Activated T-cell treated with anti-CD3 and anti-CD28 coated beads for 24 hours (primary cell): ENCODE data around the gene UBE2V1.

Experiments
- DNase-seq: peaks from one replicate; pipeline ENCODE4 v3.0.0-alpha.2; 2020; ENCODE audit warnings: low read depth

UBE2V1 gene

DNA sequence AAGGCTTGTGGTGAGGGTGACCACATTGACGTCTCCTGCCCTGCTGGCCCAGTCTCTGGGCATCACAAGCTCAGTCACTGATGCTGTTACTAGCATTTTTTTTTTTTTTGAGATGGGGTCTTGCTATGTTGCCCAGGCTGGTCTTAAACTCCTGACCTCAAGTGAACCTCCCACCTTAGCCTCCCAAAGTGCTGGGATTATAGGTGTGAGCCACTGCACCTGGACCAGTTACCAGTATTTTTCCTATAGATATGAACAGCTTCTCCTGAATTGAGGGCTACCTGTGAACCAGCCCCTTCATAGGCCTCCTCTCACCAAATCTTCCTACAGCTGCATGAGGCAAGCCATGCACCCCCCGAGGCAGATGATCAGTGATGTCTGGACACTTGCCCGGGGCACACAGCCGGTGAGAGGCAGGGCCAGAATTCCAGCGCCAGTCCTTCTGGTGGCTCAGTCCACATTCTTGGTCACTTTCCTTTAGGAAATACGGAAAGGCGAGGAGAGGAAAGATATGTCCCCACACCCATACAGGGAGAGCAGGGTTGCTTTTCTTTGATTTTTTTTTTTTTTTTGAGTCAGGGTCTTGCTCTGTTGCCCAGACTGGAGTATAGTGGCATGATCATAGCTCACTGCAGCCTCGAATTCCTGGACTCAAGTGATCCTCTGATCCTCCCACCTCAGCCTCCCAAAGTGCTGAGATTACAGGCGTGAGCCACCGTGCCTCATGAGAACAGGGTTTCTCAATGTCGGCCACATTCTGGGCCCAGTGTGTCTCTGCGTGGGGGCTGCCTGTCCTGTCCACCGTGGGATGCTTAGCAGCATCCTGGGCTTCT, 50.7 kb downstream of the UBE2V1 start:
- DNase-seq = no peak

DNA sequence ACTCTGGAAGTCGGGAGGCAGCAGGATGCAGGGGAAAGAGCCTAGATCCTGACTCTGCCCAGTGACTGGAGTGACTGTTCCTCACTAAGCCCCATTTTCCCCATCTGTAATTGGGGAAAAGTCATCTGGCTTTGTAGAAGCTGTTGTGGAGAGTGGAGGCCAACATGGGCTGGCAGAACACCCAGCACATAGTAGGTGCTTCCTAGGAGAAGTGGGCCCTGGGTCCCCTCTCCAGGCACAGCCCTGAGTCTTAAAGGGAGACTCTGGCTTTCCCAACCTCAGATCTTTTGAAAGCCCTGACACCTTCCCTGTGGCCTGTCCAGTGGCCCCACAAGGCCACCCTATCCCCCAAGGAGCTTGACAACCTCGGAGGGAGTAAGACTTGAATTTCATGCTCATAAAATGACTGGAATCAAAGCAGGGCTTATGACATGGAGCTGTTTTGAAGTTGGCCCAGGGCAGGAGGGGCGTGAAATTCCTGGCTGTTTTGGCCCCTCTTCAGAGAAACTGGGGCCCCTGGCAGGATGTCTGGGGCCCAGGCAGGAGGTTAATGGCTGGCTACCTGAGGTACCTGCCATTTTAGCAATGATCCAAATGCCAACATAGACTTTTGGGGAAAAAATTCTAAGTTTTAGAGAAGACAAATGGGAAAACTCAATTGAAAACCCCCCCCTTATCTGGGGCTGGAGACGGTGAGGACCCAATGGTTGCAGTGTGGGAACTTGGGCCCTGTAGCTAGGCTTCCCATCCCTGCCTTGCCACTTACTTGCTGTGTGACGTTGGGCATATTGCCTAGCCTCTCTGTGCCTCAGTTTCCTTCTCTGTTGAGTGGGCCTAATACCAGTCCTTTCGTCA, 51.6 kb downstream of the UBE2V1 start:
- DNase-seq = no peak

DNA sequence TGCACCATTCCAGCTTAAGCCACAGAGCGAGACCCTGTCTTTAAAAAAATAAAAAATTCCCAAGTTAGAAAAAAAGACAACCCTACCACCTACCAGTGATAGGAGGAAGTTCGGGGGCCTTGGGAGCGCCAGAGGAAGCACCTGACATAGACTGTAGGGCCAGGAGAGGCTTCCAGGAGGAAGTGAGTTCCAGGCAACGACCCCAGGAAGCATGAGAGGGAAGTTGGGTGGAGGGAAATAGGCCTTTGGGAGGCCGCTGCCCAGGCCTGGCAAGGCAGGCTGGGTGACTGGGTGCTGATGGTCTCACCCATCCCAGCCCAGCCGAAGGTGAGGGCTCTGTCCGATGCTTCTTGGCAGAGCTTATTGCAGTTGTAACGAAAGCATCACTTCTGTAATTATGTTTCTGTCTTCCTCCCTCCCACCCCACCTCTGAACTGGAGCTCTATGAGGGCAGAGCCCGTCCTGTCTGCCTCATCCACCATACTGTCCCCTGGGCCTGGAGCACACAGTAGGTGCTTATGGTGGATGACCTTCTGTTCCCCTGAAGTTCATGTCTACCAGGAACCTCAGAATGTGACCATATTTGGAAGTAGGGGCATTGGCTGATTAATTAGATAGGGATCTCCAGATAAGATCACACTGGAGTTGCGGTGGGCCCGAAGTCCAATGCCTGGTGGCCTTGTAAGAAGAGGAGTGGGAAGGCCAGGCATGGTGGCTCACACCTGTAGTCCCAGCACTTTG, 54.1 kb downstream of the UBE2V1 start:
- DNase-seq = no peak

DNA sequence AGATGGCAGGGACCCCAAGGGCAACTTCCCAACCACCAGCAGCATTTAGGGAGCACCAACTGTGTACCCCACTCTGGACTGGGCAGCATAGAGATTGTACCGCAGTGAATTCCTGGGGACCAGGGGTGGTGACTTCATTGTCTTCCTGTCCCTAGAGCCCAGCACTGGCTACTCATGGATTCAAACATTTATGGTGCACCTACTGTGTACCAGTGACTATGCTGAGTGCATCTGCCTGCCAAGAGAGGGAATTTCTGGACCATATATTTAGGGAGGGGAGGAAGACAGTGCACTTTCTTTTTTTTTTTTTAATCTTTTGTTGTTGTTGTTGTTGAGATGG, 55.3 kb downstream of the UBE2V1 start:
- no peak for DNase-seq

DNA sequence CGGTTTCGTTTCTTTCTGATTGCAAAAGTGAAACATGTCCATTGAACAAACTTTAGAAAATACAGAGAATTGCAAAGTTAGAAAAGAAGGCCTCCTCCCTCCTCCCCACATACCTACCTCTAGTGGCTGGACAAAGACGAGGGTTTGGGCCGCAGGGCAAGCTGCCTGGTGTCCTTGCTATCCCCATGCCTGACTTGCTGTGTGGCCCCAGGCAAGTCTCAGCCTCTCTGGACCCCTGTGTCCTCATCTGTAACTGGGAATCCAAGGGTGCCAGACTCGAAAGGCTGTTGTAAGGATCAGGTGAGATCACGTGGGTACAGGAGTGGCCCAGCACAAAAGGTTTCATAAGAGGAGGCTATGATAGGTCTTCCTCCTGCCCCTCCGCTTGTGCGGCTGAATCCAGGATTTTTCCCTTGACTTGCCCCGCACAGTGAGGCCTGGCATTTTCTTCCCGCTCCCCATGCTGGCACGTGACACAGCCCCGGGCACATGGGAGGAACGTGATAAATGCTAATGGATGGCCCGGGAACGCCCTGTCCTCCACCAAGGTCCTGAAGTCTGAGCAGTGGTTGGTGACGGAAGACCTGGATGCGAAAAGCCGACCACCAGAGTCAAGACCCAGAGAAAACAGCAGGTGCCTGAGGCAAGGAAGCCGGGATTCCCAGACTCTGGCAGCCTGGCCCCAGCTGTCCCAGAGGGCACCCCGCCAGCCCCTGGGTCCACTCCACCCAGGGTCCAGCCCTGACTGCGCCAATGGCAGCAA, 55.8 kb downstream of the UBE2V1 start:
- no peak for DNase-seq

DNA sequence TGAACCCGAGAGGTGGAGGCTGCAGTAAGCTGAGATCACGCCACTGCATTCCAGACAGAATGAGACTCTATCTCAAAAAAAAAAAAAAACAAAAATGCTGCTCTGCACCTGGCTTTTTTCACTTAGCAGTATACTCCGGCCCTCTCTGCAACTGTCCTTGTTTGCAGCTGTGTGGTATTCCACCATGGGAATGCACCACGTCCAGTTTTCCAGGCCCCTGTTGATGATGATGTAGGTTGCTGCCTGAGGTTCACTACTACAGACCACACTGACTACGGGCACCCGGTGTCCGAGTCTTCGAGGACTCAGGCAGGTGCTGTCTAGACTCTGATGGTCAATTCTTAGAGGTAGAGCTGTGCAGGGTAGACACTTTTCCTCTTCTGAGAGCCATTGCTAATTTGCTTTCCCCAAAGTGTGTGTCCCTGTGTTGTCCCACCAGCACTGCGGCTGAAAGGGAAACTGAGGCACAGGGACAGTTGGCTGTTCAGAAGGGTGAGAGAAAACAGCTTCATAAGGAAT, 56.5 kb downstream of the UBE2V1 start:
- DNase-seq = no peak

DNA sequence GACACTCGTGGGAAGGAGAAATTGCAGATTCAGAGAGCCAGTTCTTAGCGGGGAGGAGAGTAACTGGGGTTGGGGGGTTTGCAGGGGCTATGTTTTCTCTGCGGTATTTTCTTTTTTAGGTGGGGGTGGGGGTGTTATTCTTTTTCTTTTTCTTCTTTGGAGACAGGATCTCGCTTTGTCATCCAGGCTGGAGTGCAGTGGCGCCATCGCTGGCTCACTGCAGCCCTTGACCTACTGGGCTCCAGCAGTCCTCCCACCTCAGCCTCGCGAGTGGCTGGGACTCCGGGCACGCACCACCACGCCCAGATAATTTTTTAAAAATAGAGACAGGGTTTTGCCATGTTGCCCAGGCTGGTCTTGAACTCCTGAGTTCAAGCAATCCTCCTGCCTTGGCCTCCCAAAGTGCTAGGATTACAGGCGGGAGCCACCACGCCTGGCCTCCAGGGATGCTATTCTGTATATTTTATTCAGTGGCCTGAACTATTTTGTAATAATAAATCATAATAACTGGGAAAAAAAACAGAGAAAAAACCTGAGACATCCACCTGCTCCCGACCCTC, 57.3 kb downstream of the UBE2V1 start:
- DNase-seq = no peak

DNA sequence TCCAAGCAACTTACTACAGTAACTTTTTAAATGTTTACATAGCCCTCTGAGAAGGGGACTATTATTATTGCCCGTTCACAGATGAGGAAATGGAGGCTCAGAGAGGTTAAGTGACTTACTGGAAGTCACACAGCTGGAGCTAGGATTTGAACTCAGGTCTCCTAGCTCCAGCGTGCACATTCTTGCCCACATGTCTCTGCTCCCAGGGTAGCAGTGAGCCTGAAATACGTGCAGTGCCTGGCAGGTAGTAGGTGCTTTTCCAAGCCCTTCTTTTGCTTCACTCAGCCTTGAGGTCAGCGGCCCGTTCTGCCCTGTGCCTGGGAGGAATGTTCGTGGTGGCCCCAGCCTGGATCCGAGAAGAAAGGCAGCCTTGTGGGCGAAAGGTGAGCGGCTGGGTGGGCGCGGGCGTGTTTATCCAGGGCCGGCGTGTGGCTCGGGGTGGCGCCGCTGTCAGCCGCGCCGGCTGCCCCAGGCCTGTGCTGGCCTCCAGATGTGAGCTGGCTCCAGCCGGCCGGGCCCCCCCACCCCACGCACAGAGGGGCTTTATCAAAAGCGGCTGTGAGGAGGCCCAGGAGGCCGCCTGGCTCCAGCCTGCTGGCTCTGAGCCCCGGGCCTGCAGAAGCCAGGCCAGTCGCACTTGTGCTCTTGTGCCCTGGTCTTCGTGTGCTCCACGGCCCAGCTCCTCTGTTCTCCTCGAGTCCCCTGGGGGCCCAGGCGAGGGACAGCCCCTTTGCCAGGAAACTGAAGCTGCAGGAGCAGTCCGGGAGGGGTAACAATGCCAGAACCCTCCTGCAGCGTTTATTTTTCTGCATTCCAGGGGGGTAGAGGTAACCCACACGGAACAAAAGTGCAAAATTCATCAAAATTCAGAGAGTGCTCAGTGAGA, 58.1 kb downstream of the UBE2V1 start:
- no peak for DNase-seq

DNA sequence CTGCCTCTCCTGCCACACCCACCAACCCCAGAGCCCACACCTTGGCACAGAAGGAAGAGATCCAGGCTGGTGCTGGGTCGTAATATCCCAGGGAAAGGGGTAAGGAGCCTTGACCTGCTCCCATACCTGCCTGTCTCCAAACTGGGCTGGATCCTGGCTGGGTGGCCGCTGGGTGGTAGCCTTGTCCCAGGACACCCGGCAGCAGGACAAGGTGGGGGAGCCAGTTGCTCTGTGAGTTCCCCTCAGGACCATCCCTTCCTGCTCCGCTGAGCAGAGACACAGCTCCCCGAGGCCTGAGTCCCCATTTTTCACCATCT, 58.8 kb downstream of the UBE2V1 start:
- DNase-seq = no peak

DNA sequence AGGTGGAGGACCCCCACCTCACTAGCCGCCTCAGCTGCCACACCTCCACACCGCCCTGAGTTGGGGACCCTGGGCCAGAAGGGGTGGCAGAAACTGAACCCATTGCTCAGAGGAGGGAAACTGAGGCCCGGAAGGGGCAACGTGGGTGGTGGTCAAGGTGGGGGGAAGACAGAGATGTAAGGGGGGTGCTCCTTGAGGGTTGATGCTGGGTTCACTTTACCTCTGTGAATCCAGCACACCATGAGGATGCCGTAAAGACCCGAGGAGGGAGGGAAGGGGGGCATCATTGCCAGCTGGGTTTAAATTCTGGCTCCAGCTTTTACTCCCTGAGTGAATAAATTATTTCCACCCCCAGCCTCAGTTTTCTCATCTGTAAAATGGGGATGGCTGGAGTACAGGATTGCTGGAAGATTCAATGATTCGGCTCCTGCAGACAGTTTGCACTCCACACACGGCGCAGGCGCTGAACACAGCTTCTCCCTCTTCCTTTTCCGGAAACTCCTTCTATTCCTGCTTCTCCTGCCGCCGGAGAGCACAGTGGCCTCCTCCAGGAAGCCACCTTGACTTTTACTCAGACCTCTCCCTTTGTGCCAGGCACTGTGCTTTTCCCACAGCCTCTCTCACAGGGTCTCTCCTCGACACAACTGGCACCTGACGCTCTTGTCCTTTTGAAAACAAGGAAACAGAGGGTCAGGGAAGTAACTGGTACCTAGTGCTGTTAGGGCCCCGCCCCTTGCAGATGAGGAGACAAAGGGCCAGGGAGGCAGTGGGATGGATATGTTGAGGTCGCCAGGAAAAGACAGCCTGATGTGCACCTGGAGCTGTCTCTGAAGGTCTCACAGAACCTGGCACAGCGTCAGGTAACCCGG, 59.4 kb downstream of the UBE2V1 start:
- no peak for DNase-seq

DNA sequence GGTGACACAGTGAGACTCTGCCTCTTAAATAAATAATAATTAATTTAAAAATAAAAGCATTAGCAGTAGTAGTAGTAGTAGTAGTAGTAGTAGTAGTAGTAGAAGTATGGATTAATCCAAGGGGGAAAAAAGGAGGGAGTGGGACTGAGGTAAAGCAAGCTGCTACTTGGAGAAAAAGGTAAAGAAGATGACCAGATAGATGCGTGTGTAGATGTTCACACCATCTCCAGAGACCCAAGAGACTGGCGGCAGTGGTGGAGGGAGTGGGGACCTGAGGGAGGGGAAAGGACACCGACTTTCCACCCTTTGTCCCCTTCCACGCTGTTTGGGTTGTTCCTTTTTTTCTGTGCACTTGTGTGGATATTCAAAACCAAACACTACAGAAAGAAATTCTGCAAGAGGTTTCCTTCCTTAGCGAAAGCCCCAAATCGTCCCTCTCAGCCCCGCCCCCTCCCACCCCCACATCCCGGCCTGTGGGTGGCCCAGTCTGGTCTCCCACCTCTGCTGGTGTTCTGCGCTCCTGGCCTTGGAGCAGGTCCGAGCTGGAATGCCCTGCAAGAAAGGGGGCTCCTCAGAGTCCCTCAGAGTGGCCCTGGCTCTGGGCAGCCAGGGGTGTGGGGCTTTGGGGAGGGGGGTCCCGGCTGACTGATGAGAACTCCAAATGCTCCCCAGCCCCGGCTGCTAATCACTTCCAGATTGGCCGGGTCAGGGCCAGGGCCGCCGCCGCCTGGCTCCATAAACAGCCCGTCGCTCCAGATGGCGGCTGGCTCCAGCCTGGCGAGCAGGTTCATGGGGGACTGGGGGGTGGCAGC, 60.2 kb downstream of the UBE2V1 start:
- no peak for DNase-seq

DNA sequence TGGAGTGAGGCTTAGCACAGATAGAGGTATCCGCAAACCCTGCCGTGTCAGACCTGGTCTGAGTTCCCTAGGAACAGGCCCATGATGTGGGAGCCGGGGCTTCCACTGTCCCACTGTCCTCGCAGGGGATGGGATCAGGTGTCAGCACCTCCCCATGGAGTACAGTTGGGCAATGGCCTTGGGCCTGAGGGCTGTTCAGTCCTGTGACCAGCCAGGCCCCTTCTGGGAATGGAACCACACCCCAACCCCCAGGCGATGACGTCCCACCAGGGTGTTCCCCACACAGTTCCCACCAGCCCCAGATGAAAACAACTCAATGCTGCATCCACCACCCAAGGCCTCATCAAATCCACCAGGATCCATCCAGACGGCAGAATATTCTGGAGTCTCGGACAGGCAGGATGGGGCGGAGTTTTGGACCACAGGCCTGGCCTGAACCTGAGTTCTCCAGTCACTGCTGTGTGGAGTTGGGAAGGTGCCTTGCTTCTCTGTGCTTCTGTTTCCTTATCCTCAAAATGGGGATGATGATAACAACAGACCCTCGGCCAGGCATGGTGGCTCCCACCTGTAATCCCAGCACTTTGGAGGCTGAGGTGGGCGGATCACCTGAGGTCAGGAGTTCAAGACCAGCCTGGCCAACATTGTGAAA, 62.2 kb downstream of the UBE2V1 start:
- DNase-seq = no peak

DNA sequence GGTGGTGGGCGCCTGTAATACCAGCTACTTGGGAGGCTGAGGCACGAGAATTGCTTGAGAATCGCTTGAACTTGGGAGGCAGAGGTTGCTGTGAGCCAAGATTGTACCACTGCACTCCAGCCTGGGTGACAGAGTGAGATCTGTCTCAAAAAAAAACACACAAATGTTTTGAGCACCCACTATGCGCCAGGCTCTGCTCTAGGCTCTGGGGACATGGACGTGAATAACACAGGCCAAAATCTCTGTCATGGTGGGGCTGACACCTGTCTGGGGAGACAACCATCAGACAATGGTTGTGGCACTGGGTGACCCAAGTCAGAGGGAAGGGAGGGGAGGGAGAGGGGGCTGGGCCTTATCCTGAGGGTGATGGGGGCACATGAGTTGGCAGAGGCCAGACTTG, 62.7 kb downstream of the UBE2V1 start:
- DNase-seq = no peak

DNA sequence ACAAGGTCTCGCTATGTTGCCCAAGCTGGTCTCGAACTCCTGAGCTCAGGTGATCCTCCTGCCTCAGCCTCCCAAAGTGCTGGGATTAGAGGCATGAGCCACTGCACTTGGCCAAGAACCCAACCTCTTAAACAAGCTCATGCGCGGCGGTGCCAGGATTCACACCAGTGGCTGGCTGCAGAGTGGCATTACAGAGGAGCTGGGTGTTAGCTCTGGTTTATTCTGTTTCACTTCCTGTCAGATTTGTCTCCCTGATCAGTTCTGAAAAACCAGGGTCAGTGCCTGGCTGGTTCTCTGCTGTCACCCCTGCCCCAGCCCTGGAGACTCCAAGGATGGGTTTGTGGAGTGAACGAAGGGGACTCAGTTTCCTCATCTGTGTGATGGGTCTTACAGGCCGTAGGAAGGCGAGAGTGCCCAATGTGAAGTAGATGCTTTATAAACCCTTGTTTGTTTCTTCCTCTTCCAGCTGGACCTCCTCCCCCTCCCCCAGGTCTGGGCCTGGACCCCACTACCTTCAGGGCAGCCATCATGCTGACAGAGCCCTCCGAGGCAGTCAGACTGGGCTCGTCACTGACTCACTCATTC, 63.4 kb downstream of the UBE2V1 start:
- no peak for DNase-seq

DNA sequence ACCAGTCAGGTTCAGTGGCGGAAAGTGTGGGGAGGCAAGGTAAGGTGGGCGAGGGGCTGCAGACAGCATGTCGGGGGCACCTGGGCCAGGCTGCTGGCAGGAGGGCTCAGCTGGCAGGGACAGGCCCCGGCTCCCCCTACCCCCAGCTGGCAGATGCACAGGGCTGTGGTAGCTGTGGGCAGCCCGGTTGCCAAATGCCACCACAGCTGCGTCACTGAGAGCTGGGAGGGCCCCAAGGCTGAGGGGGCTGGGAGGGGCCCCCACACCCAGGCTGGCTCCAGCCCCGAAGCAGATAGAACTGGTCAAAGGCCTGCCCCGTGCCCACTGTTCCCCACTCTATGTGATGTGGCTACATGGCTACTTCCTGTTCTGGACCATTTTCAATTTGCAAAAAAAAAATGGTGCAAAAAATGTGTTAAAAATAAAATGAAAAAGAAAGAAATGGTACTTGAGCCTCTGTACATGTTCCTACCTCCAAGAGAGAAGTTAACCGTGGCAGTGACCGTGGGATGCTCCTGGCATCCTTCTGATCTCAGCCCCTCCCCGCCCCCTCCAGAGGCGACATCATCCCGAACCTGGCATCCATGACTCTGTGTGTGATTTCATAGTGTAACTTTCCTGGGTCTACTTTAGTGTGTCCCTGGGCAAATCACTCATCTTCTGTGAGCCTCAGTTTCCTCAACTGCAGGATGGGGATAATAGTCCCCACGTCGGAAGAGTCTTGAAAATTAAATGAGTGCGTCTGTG, 64.4 kb downstream of the UBE2V1 start:
- DNase-seq = no peak

DNA sequence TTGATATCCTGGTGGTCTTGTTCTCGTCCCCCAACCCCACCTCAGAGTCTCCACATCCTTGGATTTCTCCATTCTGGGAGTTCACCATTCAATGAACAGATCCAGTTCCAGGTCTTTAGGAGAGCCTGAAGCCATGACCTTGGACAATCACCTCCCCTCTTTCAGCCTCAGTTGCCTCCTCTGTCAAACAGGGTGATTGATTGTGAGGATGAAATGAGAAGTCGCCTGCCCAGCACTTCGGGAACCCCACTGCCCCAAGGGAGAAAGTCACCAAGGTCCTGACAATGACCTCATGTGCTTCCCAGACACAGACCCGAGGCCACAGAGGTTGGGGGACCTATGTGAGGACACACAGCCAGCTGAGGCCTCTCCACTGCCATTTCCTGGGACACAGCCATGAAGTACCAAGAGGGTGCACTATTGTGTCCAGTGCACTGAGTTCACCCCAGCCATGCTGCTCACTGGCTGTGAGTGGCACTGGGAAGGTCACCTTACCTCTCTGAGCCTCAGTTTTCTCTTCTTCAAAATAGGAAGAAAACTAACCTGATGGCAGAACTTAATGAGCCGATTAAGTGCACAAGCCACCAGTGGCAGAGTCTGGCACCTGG, 68.5 kb downstream of the UBE2V1 start:
- no peak for DNase-seq
